ENCODE results near the gene UGT2B15.
"Not testable (repeated sequence)": the region's sequence is repeated elsewhere in the genome, so short reads cannot be mapped to it uniquely, and the experiment has no call there.

The UGT2B15 gene

DNA sequence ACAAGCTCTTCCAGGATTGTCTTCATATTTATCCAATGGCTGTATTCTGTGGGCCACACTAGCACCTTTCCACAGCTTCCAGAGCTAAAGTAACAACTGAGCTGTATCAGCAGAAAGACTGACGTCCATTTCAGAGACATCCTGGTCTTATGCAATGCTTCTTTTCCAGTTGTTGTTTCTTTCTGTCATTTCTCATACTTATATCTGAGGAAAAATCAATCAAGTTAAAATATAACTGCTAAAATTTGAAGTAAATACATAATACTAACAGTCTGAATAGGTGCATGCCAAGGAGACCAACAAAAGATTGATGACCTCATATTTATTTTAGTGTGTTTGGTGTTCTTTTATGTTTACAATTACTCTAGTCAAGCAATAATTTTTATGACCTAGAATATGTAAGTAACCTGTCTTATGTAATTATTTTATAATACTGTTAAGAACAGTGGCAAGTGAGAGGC, at the start of gene UGT2B15:
UGT2B15 (minus strand) TSS at position 174 of the 461 bp plus-strand sequence; CDS start at position 140, 34 bp downstream.
- not testable (repeated sequence) for DNase-seq (ENCODE audit: low read depth)

DNA sequence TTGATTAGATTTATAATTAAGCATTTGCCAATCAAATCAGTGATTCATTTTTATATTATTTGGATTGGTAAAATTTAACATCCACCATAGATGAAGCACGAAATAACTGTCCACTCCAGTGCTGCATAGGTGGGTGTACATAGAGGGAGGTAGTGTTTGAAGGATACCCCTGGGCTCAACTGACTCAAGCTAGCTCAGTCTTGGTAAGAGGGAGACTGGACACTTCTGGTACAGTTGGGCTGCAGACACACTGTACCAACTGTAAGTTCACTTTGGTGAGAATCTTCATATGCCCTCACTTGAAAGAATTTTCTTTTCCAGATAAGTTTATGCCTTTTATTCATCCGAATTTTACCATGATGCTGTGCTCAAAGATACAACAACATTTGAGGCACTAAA, 48.6 kb upstream of the UGT2B15 start:
- no peak for DNase-seq (ENCODE audit: low read depth)

DNA sequence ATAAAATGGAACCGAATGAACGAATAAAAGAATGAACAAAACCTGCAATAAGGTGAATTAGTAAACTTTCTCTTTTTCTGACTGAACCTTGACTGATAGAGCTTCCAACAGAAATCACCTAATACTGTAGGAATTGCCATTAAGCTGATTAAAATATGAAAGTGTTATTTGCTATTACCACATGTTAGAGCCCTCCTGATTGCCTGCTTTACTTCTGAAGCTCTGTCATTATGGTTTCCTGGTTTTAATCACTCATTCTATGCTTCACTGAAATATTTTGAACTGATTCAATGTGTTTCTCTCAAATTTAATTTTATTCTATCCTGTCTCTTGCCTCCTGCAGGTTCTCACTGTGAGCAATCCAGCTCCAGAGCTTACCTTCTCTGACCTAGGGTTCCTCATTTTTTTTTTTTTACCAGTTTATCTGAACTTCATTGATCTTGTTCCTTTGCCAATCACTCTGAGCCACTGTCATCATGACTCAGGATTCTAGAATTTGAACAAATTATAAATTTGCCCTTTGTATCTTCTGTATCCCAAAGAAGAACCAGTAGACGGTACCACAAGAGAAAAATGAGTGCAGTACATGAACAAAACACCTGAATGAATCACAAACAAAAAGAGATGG, 48.1 kb upstream of the UGT2B15 start:
- no peak for DNase-seq (ENCODE audit: low read depth)

DNA sequence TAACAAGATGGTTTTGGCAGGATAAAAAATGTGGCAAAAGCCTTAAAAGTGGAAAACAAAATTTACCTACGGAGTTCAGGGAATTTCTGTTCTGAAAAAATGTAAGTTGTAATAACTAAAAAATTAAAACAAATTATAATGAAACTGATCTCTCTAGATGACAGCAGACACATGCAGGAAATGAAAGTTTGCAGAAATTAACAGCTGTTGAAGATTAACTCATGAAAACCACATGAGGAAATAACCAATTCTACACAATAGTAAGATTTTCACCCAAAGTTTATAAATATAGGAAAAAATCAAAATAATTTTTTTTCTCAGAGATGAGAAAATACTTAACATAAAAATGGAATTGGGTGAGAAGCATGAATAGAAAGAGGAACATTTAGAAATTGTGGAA, 47.5 kb upstream of the UGT2B15 start:
- DNase-seq (ENCODE audit: low read depth), result no peak

DNA sequence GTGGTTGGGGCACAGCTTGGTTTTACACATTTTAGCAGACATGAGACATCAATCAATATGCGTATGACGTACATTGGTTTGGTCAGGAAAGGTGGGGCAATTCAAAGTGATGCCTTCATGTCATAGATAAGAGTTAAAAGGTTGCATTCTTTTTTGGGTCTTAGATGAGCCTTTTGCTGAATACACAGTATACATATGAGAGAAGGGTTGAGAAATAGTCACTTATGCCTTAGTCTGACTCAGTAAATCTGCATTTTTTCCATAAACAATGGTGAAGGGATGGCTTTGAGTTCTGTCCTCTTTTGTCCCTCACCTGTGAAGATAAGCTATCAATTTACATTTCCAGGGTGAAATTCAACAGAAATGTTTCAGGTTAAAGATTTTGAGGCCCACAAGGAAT, 43.9 kb upstream of the UGT2B15 start:
- DNase-seq (ENCODE audit: low read depth), result no peak

DNA sequence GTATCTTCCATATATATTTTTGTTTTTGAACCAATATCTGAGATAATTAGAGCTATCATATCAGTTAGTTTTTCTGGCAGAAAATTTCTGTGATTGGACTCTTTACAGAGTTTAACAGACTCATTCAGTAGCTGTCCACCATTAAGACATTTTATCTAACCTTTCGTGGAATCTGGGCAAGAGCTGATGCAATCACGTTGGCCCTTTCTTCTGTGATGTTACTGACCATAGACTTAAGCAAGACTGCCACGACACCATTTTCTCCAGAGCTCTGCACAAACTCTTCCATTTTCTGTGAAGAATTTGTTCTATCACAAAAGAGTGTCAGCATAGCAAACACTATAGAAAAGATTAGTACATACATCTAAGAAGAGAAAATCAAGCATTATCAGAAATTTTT, 41.8 kb upstream of the UGT2B15 start:
- DNase-seq (ENCODE audit: low read depth), result peak; percentile 54

DNA sequence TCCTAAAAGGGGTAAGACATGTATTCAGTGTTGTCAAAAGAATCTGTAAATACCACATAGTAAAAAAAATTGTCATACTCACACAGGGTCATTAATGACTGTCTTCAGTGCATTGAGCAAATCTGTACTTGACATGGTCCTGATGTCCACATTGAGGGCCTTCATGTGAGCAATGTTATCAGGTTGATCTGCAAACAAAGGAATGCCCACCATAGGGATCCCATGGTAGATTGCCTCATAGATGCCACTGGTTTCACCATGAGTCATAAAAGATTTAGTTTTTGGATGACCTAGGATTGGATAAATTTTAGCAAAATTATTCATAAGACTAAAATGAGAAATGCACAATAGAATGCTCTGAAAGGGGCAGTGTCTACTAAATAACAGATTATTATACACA, 38.1 kb upstream of the UGT2B15 start:
- peak; percentile 13 for DNase-seq (ENCODE audit: low read depth)

DNA sequence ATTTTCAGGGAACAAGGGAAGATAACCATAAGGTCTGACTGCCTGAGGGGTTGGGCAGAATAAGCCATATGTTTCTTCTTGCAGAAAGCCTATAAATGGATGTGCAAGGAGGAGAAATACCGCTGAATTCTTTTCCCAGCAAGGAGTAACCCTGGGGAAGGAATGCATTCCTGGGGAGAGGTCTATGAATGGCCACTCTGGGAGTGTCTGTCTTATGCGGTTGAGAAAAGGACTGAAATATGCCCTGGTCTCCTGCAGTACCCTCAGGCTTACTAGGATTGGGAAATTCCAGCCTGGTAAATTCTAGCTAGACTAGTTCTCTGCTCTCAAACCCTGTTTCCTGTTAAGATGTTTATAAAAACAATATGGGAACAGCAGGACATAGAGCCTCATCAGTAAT, 32.7 kb upstream of the UGT2B15 start:
- peak; percentile 11 for DNase-seq (ENCODE audit: low read depth)

DNA sequence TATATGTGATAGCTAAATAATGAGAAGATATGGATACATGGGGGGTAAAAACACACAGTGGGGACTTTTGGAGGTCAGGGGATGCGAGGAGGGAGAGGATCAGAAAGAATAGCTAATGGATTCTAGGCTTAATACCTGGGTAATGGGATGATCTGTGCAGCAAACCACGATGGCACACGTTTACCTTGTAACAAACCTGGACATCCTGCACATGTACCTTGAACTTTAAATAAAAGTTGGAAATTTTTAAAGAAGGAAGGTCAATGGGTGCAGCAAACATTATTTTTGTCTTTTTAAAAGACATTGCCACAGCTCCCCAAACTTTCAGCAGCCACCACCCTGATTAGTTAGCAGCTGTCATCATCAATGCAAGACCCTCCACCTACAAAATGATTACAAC, 29.7 kb upstream of the UGT2B15 start:
- DNase-seq (ENCODE audit: low read depth), result no peak

DNA sequence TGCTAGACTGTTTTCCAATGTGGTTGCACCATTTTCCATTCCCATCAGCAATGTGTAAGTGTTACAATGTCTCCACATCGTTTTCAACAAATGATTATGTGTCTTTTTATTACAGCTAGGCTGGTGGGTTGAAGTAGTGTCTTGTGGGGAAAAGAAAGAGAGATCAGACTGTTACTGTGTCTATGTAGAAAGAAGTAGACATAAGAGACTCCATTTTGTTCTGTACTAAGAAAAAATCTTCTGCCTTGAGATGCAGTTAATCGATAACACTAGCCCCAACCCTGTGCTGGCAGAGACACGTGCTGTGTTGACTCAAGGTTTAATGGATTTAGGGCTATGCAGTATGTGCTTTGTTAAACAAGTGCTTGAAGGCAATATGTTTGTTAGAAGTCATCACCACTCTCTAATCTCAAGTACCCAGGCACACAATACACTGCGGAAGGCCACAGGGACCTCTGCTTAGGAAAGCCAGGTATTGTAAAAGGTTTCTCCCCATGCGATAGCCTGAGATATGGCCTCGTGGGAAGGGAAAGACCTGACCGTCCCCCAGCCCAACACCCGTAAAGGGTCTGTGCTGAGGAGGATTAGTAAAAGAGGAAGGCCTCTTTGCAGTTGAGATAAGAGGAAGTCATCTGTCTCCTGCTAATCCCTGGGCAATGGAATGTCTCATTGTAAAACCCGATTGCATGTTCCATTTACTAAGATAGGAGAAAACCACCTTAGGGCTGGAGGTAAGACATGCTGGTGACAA, 23.0 kb upstream of the UGT2B15 start:
- no peak for DNase-seq (ENCODE audit: low read depth)

DNA sequence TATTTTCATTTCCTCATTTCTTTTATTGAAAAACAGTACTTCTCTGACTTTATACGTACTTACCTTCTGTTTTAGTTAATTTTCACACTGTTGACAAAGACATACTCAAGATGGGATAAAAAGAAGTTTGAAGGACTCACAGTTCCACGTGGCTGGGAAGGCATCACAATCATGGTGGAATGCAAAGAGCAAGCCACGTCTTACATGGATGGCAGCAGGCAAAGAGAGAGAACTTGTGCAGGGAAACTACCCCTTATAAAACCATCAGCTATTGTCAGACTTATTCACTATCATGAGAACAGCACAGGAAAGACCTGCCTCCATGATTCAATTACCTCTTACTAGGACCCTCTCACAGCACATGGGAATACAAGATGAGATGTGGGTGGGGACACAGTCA, 20.7 kb upstream of the UGT2B15 start:
- DNase-seq (ENCODE audit: low read depth), result no peak

DNA sequence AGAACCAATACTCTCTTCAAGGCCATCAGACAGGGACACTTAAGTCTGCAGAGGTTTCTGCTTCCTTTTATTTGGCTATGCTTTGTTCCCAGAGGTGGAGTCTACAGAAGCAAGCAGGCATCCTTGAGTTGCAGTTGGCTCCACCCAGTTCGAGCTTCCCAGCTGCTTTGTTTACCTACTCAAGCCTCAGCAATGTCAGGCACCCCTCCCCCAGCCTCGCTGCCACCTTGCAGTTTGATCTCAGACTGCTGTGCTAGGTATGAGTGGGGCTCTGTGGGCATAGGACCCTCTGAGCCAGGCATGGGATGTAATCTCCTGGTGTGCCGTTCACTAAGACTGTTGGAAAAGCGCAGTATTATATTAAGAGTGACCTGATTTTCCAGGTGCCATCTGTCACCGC, 12.6 kb upstream of the UGT2B15 start:
- DNase-seq (ENCODE audit: low read depth), result no peak

DNA sequence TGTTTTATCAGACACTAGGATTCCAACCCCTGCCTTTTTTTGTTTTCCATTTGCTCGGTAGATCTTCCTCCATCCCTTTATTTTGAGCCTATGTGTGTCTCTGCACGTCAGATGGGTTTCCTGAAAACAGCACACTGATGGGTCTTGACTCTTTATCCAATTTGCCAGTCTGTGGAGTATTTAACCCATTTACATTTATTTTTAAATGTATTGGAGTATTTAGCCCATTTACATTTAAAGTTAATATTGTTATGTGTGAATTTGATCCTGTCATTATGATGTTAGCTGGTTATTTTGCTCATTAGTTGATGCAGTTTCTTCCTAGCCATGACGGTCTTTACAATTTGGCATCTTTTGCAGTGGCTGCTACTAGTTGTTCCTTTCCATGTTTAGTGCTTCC, 10.8 kb upstream of the UGT2B15 start:
- DNase-seq (ENCODE audit: low read depth), result not testable (repeated sequence)

DNA sequence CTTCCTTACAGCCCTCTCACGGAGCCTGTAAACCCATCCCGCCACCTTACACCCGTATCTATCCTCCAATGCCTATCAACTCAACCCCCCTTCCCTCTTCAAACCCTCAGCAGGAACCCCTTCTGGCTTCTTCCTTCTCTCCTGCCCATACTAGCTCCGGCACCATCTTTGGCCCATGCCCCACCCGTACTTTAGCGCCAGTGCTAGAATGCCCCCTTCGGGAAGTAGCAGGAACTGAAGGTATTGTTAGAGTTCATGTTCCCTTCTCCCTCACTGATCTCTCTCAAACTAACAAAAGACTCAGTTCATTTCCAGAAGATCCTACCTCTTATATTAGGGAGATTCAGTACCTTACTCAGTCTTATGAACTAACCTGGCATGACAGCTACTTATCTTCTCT, 2.7 kb upstream of the UGT2B15 start:
- no peak for DNase-seq (ENCODE audit: low read depth)

DNA sequence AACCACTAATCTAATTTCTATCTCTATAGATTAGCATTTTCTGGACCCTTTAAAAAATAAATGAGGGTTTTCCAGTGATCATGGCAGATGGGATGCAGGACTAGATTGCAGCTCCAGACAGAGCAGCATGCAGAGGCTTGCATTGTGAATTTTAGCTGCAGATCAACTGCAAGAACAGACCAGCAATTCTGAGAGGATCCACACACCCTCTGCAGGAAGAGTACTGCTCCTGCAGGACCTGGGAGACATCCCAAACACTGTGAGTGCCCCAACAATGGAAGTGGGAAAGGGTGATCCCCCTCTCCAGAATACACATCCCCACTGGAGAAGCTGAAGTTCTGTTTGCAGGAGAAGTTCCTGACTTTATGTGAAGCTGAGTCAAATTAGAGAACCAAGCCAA, 765 bp upstream of the UGT2B15 start:
- not testable (repeated sequence) for DNase-seq (ENCODE audit: low read depth)

DNA sequence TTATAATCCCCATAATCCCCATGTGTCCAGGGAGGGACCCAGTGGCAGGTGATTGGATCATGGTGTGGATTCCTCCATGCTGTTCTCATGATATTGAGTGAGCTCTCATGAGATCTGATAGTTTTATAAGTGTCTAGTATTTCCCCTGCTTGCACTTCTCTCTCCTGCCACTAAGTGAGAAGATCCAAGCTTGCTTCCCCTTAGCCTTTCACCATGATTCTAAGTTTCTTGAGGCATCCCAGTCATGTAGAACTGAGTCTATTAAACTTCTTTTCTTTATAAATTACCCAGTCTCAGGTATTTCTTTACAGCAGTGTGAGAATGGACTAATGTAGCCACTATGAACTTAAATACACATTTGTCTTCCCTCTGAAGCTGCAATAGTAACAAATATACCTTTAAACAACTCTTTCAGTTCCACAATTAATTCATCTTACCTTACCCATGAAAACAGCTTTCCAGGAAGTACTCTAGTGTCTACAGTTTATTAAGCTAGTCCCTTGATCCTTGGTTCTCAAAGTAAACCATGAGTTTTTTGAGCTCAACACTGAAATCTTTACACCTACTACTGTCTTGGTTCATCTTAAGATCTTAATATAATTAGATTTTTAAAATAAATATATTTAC, 1.8 kb downstream of the UGT2B15 start:
- not testable (repeated sequence) for DNase-seq (ENCODE audit: low read depth)

DNA sequence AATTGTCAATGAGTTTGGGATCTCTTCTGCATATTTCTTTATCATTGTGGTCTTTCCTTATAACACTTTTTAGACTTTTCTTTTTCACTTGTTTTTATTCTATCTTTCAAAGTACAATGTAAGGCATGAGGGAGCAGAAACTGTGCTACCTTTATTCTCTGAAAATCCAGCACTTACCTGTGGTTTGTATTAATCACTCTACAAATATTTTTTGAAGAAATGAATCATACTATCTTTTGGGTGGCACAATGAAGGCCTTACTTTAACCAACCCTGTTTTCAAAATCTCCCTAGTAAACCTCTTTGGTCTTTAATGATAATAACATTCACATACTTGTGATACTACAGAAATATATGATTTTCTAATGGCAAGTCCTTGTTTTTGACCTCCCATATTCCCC, 2.9 kb downstream of the UGT2B15 start:
- DNase-seq (ENCODE audit: low read depth), result not testable (repeated sequence)

DNA sequence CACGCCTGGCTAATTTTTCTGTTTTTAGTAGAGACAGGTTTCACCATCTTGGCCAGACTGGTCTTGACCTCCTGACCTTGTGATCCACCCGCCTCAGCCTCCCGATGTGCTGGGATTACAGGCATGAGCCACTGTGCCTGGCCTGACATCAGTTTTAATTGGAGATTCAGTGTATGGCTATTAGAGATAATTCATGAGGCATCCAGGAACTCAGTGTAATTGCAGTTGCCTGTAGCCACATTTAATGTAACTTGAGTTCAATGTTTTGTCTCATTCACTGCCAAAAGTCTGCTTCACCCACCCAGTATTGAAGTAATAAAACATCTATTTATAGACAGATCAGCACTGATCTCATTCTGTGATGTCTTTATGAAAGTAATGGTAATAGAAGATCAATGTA, 5.7 kb downstream of the UGT2B15 start:
- DNase-seq (ENCODE audit: low read depth), result not testable (repeated sequence)

DNA sequence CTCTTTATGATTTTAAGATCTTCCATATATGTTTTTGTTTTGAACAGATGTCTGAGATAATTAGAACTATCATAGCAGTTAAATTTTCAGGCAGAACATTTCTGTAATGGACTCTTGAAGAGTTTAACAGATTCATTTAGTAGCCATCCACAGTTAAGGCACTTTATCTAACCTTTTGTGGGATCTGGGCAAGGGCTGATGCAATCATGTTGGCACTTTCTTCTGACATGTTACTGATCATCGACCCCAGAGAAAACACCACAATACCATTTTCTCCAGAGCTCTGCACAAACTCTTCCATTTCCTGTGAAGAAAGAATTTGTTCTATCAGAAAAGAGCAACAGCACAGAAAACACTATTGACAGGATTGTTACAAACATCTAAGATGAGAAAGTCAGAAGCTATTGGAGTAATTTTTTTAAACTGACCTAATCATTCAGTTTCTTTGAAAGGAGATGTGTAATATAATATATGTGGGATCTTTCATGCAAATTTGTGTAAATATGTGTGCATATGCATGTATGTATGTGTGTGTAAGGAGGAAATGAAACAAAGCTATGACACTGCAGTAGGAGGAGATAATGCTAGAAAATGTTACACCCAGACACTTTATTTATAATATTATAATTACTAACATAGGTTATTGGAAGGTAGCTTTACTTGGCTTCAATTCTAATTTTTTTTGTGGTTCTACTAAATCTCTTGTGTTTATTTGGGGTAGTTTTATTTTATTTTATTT, 7.4 kb downstream of the UGT2B15 start:
- not testable (repeated sequence) for DNase-seq (ENCODE audit: low read depth)

DNA sequence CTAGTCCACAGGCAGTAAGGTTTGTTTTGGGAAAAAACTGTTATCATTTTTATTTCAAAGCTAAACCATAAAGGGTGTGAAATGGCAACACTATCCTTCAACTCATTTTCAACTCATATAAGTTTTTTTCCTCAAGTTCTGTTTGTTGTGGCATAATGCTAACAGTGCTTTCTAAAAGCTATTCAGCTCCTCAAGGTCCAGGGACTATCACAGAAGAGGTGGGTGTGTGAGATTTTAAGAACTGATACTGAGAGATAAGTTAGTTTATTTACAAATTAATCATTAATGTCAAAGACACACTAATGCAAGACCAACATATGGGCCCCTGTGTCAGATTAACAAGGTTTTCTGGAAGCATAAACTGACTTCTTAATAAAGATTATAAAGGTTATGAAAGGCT, 11.8 kb downstream of the UGT2B15 start:
- DNase-seq (ENCODE audit: low read depth), result no peak

DNA sequence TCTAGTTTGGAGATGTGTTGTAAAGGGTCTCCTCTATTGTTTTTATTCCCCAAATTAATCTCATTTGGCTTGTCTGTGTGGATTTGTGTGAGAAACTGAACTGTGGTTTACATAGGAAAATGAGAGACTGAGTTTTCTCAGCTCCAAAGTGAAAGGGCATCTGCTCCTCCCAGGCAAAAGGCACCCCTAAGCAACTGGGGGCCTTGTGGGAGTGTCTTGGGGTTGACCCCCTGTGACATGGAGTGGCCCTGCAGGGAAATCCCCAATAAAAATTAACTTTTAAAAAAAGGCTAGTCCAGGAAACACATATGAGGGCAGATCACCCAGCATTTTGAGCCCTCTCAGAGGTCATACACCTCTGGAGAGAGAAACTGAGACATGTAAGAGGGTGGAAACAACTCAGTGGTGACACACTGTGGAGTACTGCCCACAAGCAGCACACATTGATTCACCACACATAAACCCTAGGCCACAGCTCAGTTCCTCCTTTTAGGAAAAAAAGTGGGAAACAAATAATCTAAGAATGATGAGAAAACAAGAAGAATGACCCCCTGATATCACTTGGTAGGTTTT, 13.3 kb downstream of the UGT2B15 start:
- not testable (repeated sequence) for DNase-seq (ENCODE audit: low read depth)

DNA sequence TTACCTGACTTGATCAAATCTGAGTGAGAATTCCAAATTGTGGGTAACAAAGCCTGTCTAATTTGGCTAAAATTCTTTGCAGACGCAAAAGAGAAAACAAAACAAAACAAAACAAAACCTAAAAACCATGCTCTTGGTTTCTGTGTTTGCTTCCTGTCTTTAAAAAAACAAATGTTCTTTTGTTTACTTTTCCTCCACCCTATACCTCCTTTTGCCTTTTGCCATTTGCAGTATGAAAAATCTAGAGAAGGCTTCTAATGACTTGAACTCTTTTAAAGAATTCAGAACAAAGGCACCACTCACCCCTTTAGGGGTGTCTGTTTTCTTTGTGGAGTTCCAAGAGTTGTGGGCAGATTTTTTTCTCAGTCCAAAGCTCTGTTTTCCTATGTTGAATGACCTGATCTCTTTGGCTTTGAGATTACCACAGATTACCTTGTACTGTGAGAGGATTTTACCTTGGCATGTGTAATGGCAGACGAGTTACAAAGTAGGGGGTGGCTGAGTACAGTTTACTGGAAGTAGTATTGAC, 13.9 kb downstream of the UGT2B15 start:
- DNase-seq (ENCODE audit: low read depth), result not testable (repeated sequence)

Measured in amniotic epithelial cell (primary cell).